NCI-H82 (cell line): ENCODE results near the gene ZFHX2.

Source experiments
- DNase-seq: peaks from one replicate; lab custom pipeline; 2025; lab: John Stamatoyannopoulos, UW

Gene ZFHX2

DNA sequence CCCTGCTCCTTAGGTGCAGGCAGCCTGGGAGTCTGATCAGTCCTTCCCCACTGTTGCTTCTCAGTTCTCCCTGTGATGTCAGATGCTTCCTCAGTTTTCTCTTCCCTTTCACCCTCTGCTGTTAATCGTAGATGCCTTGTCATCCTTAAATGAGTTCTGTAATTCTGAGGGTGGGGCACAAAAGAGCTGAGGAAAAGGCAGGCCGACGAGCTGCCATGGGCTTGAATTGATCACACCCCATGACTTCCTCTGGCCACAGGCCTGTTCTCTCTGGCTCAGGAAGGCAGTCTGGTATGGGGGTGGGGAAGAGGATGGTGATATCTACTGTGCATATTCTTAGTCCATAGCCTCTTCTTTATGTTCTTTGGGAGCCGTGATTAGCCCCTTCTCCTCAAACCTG lies 21.3 kb upstream of the ZFHX2 start:
- no peak for DNase-seq

DNA sequence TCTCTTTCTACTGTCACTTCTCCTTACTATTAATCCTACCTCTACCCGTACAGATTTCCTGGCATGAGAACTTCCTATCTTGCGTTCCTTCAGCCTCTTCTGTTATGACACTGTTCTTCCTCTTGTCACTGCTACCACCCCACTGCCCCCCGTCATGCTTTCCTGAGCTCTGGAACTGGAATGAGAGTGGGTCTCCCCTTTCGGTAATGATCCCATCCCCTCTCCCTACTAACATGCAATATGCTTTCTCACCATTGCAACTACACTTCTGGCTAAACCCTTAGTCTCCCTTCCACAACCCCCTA lies 20.9 kb upstream of the ZFHX2 start:
- no peak for DNase-seq

DNA sequence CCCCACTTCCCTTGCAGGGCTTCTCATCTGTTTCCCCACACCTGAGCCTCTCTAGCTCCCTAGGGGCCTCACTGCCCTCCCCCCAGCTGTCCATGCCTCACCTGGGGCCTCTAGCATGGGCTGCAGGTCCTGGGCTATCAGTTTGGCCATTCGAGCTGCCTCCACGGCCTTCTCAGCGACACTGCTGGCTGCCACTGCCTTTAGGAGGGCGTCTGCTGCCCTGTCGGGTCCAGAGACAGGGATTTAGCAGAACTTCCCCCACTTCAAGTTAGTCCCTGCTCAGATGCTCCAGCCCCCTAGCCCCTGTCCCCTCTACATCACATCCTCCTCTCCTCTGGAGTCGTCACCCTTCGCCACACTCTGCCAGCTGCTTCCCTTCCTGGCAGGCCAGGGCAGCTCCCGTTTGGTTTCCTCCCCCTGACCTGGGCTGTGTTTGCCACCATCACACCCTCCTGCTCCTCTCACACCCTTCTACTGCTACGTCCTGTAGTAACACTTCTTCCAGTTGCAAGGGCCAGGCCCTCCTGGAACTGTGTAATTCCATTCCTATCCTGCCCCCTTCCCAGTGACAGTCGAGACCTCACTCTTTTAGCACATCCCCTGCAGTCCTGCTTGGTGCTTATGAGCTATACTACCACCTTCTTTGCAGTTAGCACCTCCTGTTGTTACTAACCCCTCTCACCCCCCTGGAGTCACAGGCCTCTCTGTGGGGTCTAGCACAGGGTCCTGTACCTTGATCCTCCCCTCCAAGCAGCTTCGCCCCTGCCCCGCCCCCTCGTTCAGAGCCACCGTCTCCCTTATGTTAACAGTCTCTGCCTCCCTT lies 20.3 kb upstream of the ZFHX2 start:
- no peak for DNase-seq

DNA sequence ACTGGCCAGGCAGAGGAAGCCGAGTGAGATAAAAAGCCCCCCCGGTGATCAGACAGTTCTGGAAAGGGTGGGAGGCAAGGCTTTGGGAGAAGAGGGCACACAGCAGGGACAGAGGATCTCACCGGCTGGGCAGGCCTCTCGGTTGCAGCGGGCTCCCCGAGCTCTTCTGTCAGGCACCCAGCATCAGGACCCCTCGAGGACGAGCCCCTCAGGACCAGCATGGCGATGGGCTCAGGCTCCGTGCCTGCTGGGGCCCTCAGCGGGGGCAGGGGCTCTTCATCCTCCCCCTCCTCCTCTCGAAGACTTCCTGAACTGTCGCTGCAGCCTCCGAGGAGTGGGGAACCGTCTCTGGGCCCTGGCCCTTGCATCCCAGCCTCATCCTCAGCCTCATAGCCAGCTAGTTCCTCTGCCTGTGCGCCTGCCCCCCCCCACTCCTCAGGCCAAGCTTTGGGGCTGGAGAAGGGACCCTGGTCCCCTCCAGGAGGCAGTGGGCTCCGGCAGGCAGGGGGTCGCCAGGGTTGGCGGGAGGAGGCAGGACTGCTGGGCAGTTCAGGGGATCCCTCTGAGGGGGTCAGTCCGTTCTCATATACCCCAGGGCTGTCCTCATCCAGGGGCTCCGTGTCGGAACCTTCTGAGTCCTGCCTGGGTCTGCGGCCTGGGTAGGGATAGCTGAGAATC lies 19.4 kb upstream of the ZFHX2 start:
- no peak for DNase-seq

DNA sequence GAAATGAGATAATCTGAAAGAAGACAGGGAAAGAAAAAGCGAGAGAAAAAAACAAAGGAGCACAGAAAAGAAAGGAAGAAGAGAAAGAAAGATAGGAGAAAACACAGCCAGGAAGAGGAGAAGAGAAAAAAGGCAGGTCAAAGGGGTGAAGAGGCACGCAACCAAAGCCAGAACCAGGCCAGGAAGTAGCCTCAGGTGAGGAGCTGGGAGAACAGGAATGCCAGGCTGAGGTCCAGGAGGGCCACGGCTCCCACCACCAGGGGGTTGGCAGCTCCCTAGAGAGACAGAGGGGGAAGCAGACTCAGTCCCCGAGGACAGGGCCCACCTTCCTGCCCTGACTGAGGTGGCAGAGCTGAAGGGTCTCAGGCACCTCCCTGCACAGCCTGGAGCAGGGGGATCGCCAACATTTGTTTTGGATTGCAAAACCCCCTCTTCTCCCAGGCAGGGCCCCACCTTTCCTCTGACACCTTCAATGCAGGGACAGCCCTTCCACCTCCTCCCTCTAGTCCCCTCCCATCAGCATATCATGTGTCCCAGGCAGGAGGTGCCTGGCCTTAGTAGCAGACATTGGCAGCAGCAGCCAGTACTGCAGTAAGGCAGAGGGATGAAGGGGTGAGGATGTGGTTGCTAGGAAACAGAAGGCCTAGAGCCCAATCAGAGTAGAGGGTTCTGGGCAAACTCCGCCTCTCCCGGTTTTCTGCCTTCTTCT lies 18.0 kb upstream of the ZFHX2 start:
- DNase-seq = peak; percentile 63

DNA sequence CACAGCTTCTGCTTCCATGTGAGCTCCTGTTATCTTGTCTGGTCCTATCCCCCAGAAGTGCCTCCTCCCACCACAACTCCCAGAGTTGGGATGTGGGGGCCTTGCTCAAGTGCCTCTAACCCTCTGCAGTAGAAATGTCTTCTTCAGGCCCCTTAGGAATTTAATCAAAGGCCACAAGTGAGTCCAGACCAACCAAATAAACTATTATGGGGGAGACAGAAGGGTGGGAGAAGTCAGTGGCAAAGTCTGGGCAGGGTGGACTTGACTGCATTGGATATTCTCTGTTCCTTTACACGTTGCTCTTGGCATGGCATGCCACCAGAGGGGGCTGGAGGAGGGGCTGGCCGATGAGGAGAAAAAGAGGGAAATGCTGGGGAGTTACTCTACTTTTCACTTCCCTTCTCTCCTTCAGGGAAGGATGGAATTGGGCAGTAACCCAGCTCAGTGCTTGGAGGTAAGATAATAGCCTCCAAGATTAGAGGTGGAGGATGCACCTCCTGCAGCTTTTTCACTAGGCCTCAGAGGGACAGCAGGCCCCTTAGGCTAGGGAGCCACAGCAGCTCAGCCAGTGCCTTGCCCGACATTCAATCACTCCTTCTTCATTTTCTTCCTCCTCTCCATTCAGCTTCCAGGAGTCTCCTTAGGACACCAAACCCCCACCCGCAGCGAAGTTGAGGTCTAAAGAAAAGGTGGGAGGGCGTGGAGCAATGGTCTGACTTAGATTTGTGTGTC lies 17.2 kb upstream of the ZFHX2 start:
- peak; percentile 61 for DNase-seq

DNA sequence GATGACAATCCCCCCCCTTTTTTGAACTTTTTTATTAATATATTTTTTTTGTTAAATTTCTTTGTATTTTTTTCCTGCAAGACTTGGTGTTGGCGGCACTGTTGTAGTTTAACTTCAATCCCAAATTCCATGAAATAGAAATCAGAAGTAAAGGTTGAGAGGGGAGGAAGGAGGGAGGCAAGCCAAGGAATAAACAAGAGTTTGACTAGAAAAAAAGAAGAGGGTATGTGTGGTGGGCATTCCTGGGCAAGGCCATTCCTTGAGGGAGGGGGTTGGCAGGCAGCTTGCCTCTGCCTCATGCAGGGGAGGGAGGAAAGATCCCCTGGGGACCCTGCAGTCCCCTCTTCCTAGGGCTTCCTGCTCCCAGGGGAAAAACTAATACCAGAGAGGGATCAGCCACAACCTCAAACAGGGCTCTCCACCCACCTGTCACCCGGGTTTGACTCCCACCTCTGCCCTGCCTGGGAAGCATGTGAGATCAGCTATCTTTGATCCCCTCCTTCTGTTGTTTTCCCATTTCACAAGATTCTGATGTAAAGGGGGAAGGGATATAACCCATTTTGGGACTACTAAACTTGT lies 16.5 kb upstream of the ZFHX2 start:
- DNase-seq = peak; percentile 92

DNA sequence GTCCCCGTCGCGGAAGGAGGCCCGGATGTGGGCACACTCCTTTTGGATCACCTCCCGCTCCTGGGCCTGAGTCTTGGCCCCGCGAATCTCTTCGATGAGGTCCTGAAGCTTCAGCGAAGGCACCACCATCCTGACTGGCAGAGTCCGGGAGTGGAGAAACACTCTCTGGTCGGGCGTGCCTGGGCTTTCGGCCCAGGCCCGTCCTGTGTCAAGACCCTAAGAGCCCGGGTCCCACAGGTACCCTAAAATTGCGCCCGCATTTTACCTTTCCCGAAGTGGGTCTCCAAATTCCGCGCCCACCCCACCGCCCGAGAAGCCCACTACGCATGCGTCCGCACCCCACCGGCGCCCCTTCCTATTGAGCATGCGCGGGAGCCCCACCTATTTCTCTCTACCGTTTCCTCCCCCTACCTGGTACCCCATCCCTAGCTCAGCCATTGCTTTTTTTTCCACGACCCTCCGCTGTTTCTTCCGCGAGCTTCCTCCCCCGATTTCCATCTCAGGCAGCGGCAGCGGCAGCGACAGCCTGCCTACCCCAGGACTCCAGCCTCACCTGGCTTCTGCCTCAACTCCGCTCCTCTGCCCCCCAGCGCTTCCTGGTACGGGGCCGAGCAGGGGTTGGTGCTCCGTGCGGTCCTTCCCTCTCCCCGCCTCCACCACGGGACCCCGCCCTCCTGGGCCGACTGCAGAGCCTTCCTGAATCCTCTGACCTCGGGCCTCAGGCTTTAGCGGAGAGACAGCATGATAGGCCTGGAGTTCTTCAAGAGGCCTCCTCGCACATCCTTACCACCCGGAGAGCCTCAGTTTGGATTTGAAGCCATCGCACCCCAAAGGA lies 15.8 kb upstream of the ZFHX2 start, which contains the start of gene AP1G2:
Gene AP1G2, minus strand, starts transcription at position 606 of the 835 bp plus-strand sequence. Its CDS starts 477 bp downstream, at position 129.
- DNase-seq = peak; percentile 90

DNA sequence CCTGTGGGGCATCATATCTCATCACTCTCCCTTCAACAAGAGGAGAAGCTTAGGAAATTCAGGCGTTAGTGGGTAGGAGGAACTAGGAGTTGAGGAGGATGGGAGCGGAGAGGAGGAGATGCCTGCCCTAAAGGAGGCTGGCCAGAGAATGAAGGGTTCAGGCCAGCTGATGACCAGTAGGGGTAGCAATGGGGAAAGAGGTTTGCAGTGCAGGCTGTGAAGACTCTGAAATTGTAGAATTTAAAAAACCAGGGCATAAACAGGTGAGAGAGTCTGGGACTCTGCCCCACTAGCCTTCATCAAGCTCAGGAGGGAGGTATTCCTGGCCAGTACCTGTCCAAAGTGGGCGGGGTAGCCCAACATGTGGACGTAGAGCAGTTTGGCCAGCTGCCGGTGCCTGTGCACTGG lies 15.2 kb upstream of the ZFHX2 start:
- no peak for DNase-seq

DNA sequence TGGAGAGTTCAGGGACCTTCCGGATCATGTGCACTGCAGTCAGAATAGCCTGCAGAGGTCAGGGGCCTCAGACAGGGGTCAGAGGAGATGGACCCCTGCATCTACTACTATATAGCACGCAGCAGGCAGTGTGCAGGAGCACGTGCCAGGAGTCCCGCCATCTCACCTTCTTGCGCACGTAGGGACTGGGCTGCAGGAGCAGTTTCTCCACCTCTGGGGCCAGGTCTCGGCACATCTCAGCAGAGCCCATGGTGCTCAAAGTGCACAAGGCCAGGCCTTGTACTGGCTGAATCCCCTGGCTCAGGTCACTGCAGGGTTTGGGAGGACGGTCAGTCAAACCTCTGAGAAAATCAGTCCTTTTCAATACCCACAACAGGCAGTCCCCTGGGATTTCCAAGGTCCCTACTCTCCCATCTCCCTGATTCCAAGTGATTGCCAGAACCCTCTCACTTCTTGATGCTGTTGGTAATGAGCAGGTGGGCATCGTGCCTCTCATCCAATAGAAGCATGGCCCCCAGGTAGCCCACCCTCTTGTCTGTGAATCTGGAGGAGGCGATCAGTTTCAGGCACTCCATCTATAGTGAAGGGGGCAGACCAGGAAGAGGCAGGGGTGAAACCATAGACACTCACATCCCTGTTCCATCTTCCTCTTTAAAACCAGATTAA lies 14.7 kb upstream of the ZFHX2 start:
- DNase-seq = no peak

DNA sequence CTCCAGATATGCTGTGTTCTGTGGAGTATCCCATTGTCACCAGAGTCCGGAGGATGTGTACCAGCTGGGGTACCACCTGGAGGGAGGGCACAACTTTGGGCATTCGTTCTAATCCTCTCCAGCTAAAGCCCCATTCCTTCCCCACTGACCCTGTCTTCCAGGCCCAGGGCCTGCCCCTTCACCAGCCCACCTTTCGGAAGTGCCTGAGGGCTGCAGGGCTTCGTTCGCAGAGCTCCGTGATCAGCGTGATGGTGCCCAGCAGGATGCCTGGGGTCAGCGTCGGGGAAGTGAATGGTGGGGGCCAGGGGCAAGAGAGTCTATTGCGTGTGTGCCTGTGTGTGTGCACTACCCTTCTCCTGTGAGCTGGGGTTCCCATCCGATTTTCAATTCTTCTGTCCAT lies 14.1 kb upstream of the ZFHX2 start:
- DNase-seq = no peak

DNA sequence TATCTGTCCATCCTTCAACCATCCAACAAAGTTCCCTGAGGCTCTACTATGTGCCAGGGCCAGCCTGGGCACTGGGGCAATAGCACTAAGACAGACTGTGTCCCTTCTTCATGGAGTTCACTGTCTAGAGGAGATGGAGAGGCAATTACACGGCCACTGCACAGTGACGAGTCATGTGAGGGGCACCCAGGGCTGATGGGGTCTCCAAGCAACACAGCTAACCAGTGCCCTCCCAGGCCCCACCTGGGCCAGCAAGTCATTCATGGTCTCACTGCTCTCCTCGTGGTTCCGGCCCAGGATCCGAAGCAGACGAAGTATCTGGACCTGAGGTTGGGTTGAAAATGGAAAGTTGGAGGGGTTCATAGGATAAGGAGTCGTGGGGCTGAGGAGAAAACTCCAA lies 13.3 kb upstream of the ZFHX2 start:
- no peak for DNase-seq

DNA sequence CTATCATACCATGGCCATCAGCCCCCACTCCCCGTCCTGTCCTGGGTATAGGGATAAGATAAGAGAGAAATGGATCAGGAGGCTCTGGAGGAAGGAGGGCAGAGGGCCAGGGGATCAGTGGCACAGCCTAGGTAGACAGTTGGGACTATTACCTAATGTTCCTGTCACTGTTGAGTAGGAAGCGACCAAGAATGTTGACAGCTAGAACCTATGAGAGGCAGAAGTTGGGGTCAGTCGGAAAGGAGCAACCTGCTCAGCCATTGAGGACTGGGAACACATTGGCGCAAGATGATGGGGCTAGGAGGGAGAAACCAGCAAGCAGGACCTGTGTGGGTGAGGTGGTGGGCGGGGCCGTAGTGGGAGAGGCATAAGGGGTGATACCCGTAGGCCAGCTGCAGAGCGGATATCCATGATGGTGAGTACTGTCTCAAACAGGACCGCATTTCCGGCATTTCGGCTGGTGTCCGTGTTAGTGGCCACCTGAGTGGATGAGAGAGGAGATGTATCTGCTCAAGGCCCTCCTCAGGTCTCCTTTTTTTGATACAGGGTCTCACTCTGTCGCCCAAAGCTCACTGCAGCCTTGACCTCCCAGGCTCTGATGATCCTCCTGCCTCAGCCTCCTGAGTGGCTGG lies 12.7 kb upstream of the ZFHX2 start:
- no peak for DNase-seq

DNA sequence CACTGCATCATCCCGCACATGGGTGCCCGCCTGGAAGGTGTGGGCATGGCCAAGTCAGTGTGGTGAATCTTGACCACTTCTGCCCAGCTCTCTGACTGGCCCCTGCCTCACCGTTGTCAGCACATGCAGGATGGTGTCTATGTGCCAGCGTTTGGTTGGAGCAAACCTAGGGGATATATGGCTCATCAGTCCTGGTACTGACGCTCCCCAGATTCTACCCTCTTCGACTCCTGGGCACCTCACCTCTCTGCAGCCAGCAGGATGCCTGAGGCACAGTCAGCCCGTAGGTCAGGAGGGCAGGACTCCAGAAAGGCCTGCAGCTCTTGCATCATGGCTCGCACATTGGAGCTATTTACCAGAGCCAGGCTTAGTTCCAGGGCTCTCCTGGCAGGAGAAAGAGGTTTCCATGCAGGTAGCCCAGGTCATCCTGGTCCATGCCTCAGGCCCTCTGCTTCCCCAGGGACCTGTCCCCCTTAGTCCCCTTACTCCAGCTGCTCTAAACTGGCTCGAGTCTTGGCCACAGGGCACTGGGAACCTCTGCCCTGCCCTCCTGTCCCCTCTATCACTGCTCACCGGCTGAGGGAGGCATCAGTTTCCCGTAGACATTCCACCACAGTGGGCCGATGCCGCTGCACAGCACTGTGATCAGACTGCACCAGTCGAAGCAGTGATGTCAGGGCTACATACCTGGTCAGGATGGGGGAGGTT lies 12.1 kb upstream of the ZFHX2 start:
- no peak for DNase-seq

DNA sequence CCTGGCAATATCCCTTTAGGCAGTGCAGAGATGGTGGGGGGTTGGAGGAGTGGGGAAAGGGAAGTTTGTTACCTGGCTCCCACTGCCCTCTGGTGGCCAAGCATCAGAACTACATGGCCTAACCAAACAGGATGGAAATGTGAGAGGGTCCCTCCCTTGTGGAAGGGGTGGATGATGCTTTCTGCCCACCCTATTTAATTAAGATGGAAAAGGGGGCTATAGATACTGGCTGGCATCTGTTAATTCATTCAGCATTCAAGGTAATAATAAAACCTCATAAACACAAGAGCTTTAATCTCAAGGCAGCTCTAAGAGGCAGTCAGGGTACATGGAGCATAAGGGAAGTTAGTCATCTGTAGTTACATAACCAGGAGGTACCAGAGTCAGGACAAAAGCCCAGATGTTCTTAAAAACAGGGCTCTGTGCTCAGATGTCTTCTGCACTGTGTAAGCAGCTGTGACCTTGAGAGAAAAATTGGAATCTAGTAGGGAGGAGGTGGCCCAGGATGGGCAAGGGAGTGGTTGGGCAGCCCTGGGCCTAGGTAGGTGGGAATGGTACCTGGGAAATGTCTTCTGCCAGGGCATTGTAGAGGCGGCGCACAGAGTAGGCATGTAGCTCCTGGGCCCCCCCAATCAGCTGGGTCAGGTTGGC lies 11.4 kb upstream of the ZFHX2 start:
- DNase-seq = peak; percentile 82

DNA sequence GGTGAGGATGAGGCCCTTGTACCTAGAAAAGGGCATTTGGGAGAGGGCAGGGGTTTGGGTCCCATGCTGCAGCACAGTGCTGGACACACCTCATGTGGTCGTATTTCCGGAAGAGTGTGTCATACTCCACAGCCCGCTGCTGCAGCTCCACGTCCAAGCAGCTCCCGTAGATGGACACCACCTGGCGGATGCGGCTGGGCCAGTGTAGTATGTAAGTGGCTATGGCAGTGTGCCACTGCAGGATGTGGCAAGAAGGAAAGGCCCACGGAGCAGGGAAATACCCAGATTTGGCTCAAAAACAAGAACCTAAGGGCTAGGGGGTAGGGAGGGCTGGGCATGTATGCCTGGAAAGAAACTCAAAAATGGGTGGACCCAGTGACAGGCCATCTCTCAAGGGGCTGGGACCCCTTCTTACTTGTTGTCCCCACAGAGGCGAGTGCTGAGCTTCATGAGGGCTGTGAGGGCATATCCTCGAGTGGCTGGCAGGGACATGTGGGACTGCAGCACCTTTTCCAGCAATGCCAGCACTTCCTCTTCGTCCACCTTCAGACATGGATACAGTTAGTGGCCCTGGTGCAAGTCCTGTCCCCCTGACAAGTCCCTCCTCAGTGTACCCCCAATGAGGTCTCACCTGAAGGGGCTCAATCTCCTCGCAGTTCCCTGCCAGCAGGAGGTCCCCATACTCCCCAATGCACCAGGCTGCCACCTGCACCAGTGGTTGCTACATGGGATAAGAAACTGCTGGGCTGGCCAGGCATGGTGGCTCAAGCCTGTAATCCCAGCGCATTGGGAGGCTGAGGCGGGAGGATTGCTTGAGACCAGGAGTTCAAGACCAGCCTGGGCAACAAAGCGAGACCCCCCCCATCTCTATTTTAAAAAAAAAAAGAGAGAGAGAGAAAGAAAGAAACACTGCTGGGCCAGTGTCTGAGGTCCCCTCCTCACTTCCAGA lies 10.6 kb upstream of the ZFHX2 start:
- DNase-seq = no peak

DNA sequence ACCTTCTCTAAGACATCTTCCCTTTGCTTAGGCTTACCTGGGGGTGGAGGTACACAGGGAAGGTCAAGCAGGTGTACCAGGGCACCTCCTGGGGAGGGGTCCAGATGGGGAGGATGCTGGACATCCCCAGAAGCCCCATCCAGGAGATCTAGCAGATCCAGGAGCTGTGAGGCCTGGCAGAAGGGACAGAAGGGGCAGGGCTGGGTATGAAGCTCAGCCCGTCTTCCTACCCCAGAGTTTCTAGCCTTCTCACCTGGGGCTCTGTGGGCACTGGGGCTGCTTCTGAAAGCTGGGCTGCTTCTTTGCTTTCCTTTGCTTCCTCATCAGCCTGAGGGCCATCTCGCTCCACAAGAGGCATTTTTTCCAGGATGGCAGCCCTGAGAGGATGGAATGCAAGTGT lies 9.7 kb upstream of the ZFHX2 start:
- no peak for DNase-seq
